Loucy (cell line): ENCODE data around the gene L1CAM.

Source experiments
- CTCF ChIP-seq: fragments of 200-600 bp; sonication (generic); conservative IDR thresholded peaks from 2 replicates; pipeline ENCODE4 v1.5.1; 2014; ENCODE audit warnings: mild to moderate bottlenecking, antibody characterized with exemption, low read length
- EZH2phosphoT487 ChIP-seq: fragments of 200-600 bp; IDR thresholded peaks from 2 replicates; pipeline ENCODE4 v1.6.1; 2018; ENCODE audit warnings: antibody characterized with exemption, mild to moderate bottlenecking, moderate library complexity, borderline replicate concordance

DNA sequence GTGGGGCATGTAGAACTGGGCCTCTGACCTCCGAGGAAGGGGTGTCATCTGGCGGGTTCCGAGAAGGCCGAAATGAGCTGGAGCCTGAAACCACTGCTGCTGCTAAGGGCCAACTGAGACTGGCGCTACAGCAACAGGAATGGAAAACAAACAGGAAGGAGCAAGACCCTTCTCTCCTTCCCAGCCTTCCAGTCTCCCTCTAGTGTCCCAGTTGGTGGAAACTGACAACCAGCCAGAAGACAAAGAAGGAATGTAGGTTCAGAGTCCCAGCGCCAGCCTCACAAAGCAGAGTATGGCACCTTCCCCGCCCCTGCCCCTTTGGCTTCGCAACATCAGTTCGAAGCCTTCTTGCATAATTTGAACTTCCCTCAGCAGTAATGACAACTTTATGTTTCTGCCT, 31.3 kb downstream of the L1CAM start:
- TF ChIP-seq CTCF (no peak), EZH2phosphoT487 (no peak)
